ENCODE results near the gene ADAMTS5.

ADAMTS5 gene

DNA sequence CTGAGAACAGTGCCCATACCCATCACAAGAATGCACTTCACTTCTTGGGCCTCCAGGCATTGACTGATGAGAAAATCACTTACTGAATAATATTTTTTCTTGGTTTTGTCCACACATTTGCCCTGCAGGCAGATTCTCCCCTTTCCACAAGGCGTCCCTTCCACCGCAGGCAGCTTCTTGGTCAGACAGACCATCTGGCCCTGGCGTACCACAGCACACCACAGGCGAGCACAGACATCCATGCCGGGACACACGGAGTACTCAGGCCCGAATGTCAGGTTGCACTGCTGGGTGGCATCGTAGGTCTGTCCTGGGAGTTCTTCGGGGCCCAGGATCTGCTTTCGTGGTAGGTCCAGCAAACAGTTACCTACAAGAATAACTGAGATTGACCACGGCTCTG, 32.5 kb downstream of the ADAMTS5 start:
- Histone ChIP-seq H3K27me3 (replicated peaks; ENCODE audit: control insufficient read depth, insufficient read depth, low read length, poor library complexity, severe bottlenecking) (no peaks in the 10 kb centered on the region), H3K27ac (ENCODE audit: insufficient read depth, low read length, poor library complexity, severe bottlenecking) (no peak overlapping the region), H3K4me1 (ENCODE audit: control insufficient read depth, insufficient read depth, low read length, poor library complexity, severe bottlenecking) (no peaks in the 10 kb centered on the region), H3K9me3 (ENCODE audit: control insufficient read depth, low read length) (no peaks in the 10 kb centered on the region), H3K36me3 (ENCODE audit: control insufficient read depth, insufficient read depth, low read length) (no peaks in the 10 kb centered on the region), H3K4me3 (ENCODE audit: insufficient read depth, low read depth, low read length, poor library complexity, severe bottlenecking) (no peak overlapping the region)
- no peak for DNase-seq

DNA sequence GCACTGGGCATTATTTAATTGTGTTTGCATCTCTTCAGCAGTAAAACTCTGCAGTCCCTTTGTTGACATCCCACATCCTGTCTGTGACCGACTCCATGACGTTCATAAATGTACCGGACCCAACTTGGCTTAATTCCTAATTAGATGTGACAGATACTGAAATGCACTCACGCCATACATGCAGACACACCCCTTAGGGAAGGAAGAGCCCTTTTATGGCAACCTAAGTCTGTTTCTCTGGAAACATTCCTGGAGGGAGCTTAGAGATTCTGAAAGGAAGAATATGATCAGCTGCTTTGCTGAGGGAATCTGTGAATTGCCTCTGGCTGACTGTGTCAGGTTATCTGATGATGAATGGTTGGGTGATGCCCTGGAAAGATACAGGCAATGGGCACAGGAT, 33.4 kb downstream of the ADAMTS5 start:
- H3K36me3 ChIP-seq (ENCODE audit: control insufficient read depth, insufficient read depth, low read length), result no peaks in the 10 kb centered on the region
- no peak overlapping the region for H3K4me3 ChIP-seq (ENCODE audit: insufficient read depth, low read depth, low read length, poor library complexity, severe bottlenecking)
- H3K27me3 ChIP-seq (replicated peaks; ENCODE audit: control insufficient read depth, insufficient read depth, low read length, poor library complexity, severe bottlenecking), result no peaks in the 10 kb centered on the region
- H3K4me1 ChIP-seq (ENCODE audit: control insufficient read depth, insufficient read depth, low read length, poor library complexity, severe bottlenecking), result no peaks in the 10 kb centered on the region
- DNase-seq, result no peak
- H3K27ac ChIP-seq (ENCODE audit: insufficient read depth, low read length, poor library complexity, severe bottlenecking), result no peak overlapping the region
- H3K9me3 ChIP-seq (ENCODE audit: control insufficient read depth, low read length), result no peaks in the 10 kb centered on the region

DNA sequence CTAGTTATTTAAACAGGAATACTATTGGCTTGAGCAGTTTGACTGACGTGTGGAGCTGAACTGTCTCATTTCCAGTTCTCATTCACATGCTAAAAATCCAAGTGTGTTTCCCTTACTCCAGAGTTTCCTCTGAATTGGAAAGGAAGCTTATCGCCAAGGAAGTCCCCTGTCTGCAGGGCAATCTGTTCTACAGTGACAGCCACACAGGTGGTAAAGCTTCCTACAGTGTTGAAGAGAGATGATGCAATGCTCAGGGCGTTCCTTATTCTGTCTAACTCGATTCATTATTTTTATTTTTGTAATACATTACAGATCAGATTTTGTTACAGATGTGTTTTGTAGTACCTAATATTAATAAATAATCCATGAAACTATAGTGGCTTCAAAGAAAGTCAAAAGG, 41.3 kb downstream of the ADAMTS5 start:
- no peaks in the 10 kb centered on the region for H3K4me1 ChIP-seq (ENCODE audit: control insufficient read depth, insufficient read depth, low read length, poor library complexity, severe bottlenecking)
- DNase-seq, result no peak
- no peaks in the 10 kb centered on the region for H3K36me3 ChIP-seq (ENCODE audit: control insufficient read depth, insufficient read depth, low read length)
- H3K4me3 ChIP-seq (ENCODE audit: insufficient read depth, low read depth, low read length, poor library complexity, severe bottlenecking), result no peak overlapping the region
- H3K9me3 ChIP-seq (ENCODE audit: control insufficient read depth, low read length), result no peaks in the 10 kb centered on the region
- H3K27ac ChIP-seq (ENCODE audit: insufficient read depth, low read length, poor library complexity, severe bottlenecking), result no peak overlapping the region
- H3K27me3 ChIP-seq (replicated peaks; ENCODE audit: control insufficient read depth, insufficient read depth, low read length, poor library complexity, severe bottlenecking), result no peaks in the 10 kb centered on the region

DNA sequence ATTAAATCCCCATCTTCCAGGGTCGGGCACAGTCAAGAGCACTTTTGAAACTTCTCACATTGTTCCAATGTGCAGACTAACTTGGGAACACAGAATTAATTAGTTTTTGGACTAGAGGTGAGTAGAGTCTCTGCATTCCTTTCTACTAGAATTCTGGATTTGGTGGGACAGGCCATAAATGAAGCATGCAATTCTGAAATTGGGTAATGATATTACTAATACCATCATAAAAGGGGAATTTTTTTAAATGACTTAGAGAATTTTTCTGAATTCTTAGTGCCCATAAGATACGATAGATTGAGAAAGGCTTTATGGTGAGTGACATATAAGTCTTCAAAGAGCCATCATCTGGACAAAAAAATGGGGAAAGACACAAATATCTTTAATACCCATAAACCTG, 41.8 kb downstream of the ADAMTS5 start:
- no peak overlapping the region for H3K27ac ChIP-seq (ENCODE audit: insufficient read depth, low read length, poor library complexity, severe bottlenecking)
- no peaks in the 10 kb centered on the region for H3K27me3 ChIP-seq (replicated peaks; ENCODE audit: control insufficient read depth, insufficient read depth, low read length, poor library complexity, severe bottlenecking)
- no peak for DNase-seq
- H3K9me3 ChIP-seq (ENCODE audit: control insufficient read depth, low read length), result no peaks in the 10 kb centered on the region
- H3K4me1 ChIP-seq (ENCODE audit: control insufficient read depth, insufficient read depth, low read length, poor library complexity, severe bottlenecking), result no peaks in the 10 kb centered on the region
- no peak overlapping the region for H3K4me3 ChIP-seq (ENCODE audit: insufficient read depth, low read depth, low read length, poor library complexity, severe bottlenecking)
- no peaks in the 10 kb centered on the region for H3K36me3 ChIP-seq (ENCODE audit: control insufficient read depth, insufficient read depth, low read length)

DNA sequence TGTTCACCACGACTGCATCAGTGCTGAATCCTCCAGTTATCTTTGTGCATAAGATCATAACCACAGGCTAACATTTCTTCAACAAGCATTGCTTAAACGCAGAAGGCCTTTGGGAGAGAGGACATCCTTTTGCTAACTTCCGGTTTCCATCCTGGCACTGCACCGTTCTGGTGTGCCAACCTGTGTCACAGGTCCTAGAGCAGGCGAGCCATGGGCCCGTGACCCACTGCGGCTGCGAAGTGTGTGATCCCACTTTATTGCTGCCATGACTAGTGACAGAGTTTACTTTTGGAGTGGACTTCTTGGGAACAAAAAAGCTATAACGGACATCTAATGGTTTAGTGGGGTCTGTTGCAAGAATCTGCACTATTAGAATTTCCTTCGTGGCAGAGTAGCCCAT, 42.9 kb downstream of the ADAMTS5 start:
- Histone ChIP-seq H3K27ac (ENCODE audit: insufficient read depth, low read length, poor library complexity, severe bottlenecking) (no peak overlapping the region), H3K4me1 (ENCODE audit: control insufficient read depth, insufficient read depth, low read length, poor library complexity, severe bottlenecking) (no peaks in the 10 kb centered on the region), H3K4me3 (ENCODE audit: insufficient read depth, low read depth, low read length, poor library complexity, severe bottlenecking) (no peak overlapping the region), H3K36me3 (ENCODE audit: control insufficient read depth, insufficient read depth, low read length) (no peaks in the 10 kb centered on the region), H3K27me3 (replicated peaks; ENCODE audit: control insufficient read depth, insufficient read depth, low read length, poor library complexity, severe bottlenecking) (no peaks in the 10 kb centered on the region), H3K9me3 (ENCODE audit: control insufficient read depth, low read length) (no peaks in the 10 kb centered on the region)
- DNase-seq, result no peak

DNA sequence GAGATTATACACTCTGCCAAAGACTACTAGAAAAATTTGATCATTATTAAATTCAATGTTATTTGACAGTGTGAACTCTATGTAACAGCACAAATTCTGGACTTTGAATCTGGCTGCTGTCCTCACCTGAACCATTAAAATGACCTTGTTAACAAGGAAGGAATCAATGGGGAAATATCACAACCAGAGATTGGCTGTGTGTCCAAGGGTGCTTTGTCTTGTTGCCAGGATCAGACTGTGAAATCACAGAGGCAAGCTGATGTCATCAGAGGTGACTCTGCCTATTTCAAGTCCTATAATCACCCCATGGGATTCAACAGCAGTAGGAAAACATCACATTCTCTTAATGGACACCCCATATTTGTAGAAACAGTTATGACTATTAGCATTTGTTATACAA, 46.8 kb downstream of the ADAMTS5 start:
- no peaks in the 10 kb centered on the region for H3K27me3 ChIP-seq (replicated peaks; ENCODE audit: control insufficient read depth, insufficient read depth, low read length, poor library complexity, severe bottlenecking)
- H3K9me3 ChIP-seq (ENCODE audit: control insufficient read depth, low read length), result no peaks in the 10 kb centered on the region
- no peak overlapping the region for H3K4me3 ChIP-seq (ENCODE audit: insufficient read depth, low read depth, low read length, poor library complexity, severe bottlenecking)
- no peaks in the 10 kb centered on the region for H3K36me3 ChIP-seq (ENCODE audit: control insufficient read depth, insufficient read depth, low read length)
- no peaks in the 10 kb centered on the region for H3K4me1 ChIP-seq (ENCODE audit: control insufficient read depth, insufficient read depth, low read length, poor library complexity, severe bottlenecking)
- DNase-seq, result no peak
- H3K27ac ChIP-seq (ENCODE audit: insufficient read depth, low read length, poor library complexity, severe bottlenecking), result no peak overlapping the region

DNA sequence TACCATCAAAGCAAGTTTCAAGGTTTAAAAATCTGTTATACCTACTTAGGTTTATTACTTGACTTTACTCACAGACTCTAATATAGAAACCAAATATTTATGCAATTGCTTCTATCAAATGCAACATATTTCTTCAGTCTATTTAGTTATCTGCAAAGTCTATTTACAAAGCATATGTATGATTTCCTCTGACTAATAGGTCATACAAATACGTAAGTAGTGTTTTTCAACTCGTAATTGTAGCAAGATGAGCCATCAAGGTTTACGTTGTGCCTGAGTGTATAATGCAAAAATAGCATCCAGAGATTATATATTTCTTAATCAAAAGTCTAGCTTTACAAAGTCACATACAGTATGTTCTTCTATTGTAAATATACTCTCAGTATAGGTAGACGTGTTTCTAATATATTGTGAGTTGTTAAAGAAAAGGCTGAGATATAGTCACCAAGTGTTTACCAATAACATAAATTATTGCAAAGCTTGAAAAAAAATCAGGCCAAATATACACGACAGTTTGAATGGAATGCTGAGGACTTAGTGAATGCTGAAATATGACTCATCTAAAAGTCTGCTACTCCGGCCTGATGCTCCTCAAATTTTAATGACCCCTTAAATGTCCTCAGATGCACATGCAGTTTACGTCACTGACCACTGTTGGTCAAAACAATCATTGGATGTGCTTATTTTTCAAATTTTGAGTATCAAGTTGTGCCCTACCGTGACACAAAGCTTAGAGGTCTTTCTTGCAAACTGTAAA, 48.4 kb downstream of the ADAMTS5 start:
- no peak for DNase-seq
- Histone ChIP-seq H3K36me3 (ENCODE audit: control insufficient read depth, insufficient read depth, low read length) (no peaks in the 10 kb centered on the region), H3K4me3 (ENCODE audit: insufficient read depth, low read depth, low read length, poor library complexity, severe bottlenecking) (no peak overlapping the region), H3K27me3 (replicated peaks; ENCODE audit: control insufficient read depth, insufficient read depth, low read length, poor library complexity, severe bottlenecking) (no peaks in the 10 kb centered on the region), H3K9me3 (ENCODE audit: control insufficient read depth, low read length) (no peaks in the 10 kb centered on the region), H3K27ac (ENCODE audit: insufficient read depth, low read length, poor library complexity, severe bottlenecking) (no peak overlapping the region), H3K4me1 (ENCODE audit: control insufficient read depth, insufficient read depth, low read length, poor library complexity, severe bottlenecking) (no peaks in the 10 kb centered on the region)

DNA sequence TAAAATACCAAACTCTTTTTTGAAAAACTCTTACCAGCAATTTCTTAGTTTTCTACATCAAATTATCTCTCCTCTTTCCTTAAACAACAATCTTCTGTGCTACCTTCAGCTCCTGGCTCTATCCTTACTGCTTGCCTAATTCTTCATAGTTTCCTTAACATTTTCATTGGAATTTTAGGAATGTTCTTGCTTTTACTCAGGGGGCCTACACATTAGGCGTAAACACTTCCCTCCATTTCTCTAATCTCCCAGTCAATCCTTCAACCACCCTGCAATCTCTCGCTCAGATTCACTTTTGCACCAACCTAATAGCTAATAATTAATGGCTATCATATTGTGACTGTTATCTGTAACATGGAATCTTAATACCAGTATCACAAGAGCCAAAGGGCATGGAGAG, 50.1 kb downstream of the ADAMTS5 start:
- Histone ChIP-seq H3K4me3 (ENCODE audit: insufficient read depth, low read depth, low read length, poor library complexity, severe bottlenecking) (no peak overlapping the region), H3K36me3 (ENCODE audit: control insufficient read depth, insufficient read depth, low read length) (no peaks in the 10 kb centered on the region), H3K27ac (ENCODE audit: insufficient read depth, low read length, poor library complexity, severe bottlenecking) (no peak overlapping the region), H3K9me3 (ENCODE audit: control insufficient read depth, low read length) (no peaks in the 10 kb centered on the region), H3K27me3 (replicated peaks; ENCODE audit: control insufficient read depth, insufficient read depth, low read length, poor library complexity, severe bottlenecking) (no peaks in the 10 kb centered on the region), H3K4me1 (ENCODE audit: control insufficient read depth, insufficient read depth, low read length, poor library complexity, severe bottlenecking) (no peaks in the 10 kb centered on the region)
- DNase-seq, result no peak

DNA sequence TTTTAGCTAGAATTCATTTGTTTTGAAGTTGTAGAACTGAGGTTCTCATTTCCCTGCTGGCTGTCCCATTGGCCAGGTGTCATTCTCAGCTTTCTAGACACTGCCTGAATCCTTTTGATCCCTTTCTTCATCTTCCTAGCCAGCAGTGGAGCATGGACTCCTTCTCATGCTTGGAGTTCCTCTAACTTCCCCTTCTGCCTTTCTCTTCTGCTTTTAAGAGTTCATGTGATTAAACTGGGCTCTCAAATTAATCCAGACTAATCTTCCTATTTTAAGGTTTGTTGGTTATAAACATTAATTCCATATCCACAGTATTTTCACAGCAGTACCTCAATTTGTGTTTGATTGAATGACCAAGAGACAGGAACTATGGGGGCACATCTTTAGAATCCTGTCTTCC, 52.3 kb downstream of the ADAMTS5 start:
- no peaks in the 10 kb centered on the region for H3K27me3 ChIP-seq (replicated peaks; ENCODE audit: control insufficient read depth, insufficient read depth, low read length, poor library complexity, severe bottlenecking)
- no peak overlapping the region for H3K4me3 ChIP-seq (ENCODE audit: insufficient read depth, low read depth, low read length, poor library complexity, severe bottlenecking)
- no peak overlapping the region for H3K27ac ChIP-seq (ENCODE audit: insufficient read depth, low read length, poor library complexity, severe bottlenecking)
- H3K4me1 ChIP-seq (ENCODE audit: control insufficient read depth, insufficient read depth, low read length, poor library complexity, severe bottlenecking), result no peaks in the 10 kb centered on the region
- H3K9me3 ChIP-seq (ENCODE audit: control insufficient read depth, low read length), result no peaks in the 10 kb centered on the region
- H3K36me3 ChIP-seq (ENCODE audit: control insufficient read depth, insufficient read depth, low read length), result no peaks in the 10 kb centered on the region
- DNase-seq, result no peak

DNA sequence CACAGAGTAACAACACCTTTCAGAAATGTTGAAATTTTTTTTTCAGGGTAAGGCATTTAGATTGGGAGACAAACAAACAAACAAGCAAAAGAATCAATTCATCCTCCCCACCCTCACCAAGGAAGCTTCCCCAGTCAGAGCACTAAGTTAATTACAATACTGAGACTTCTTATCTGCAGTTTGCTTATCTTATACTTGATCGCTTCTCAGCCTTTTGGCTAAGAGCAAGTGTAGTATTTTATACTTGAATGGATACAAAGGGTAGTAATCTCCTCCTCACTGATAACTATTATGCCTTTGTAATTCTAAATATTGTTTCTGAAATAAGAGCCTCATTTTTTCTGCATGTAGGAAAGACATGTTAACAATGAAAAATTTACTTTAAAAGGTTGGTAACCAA, 54.4 kb downstream of the ADAMTS5 start:
- DNase-seq, result no peak
- Histone ChIP-seq H3K36me3 (ENCODE audit: control insufficient read depth, insufficient read depth, low read length) (no peaks in the 10 kb centered on the region), H3K4me1 (ENCODE audit: control insufficient read depth, insufficient read depth, low read length, poor library complexity, severe bottlenecking) (no peaks in the 10 kb centered on the region), H3K27me3 (replicated peaks; ENCODE audit: control insufficient read depth, insufficient read depth, low read length, poor library complexity, severe bottlenecking) (no peaks in the 10 kb centered on the region), H3K9me3 (ENCODE audit: control insufficient read depth, low read length) (no peaks in the 10 kb centered on the region), H3K4me3 (ENCODE audit: insufficient read depth, low read depth, low read length, poor library complexity, severe bottlenecking) (no peak overlapping the region), H3K27ac (ENCODE audit: insufficient read depth, low read length, poor library complexity, severe bottlenecking) (no peak overlapping the region)

Data from effector memory CD4-positive, alpha-beta T cell (primary cell).